GM18868 (cell line): ENCODE results near the gene HELT.
A peak's percentile ranks its signal among the peaks of the same experiment; 100 is the strongest.
"Not testable (repeated sequence)": the region's sequence is repeated elsewhere in the genome, so short reads cannot be mapped to it uniquely, and the experiment has no call there.

ENCODE experiments used
- ATAC-seq: cut with Tn5 transposase; IDR thresholded peaks from one replicate; pipeline ENCODE4 v1.9.1; 2021; ENCODE audit warnings: mild to moderate bottlenecking, moderate library complexity; ENCODE audit not compliant: unreplicated experiment

HELT gene

GRCh38 chr4:185035284-185035683, 17.0 kb downstream of the HELT start:
- no peak for ATAC-seq

GRCh38 chr4:185036019-185036418, 17.7 kb downstream of the HELT start:
- ATAC-seq, result peak; percentile 73

- no peak for ATAC-seq
Measured at GRCh38 chr4:185036842-185037241, 18.6 kb downstream of the HELT start.

GRCh38 chr4:185039508-185040273, 21.4 kb downstream of the HELT start:
- peak; percentile 75 for ATAC-seq

GRCh38 chr4:185040523-185040922, 22.2 kb downstream of the HELT start:
- no peak for ATAC-seq

- not testable (repeated sequence) for ATAC-seq
Measured at GRCh38 chr4:185050286-185050685, 32.0 kb downstream of the HELT start.

- ATAC-seq, result not testable (repeated sequence)
Measured at GRCh38 chr4:185051283-185051682, 33.0 kb downstream of the HELT start.

GRCh38 chr4:185053746-185054145, 35.5 kb downstream of the HELT start:
- no peak for ATAC-seq

DNA sequence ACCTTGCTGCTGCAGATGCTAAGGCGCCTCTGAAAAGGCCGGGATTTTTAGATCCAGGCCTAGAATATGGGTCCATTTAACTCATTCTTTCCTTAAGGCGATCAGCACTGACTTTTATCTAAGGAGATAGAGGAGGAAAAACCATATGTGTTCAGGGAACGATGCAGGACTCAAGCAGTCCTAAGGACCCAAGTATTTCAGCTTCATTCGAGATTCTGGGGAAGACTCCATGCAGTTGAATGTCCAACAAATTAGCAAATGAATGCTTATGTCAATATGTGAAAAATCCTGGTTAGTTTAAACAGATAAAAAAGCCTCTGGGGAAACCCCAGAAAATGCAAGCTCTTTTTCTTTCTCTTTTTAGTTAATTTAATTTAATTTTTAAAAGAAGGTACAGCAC, 36.0 kb downstream of the HELT start:
- no peak for ATAC-seq

DNA sequence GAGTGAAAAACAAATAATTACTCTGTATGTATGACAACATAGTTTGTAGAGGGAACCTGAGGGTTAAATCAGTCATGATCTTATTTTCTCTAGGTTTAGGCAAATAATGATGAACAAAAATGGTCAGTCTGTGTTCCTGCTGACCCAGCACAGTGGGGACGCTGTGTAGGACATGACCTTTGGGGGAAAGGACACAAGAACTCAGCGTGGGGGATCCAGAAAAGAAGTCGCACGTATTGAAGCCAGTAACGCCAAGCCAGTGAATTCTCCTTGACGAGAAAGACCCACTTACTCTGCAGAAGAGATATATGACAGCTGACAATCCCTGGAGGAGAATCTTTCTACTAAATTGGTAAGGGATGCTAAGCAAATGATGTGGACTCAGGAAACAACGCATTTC, 36.6 kb downstream of the HELT start:
- no peak for ATAC-seq

DNA sequence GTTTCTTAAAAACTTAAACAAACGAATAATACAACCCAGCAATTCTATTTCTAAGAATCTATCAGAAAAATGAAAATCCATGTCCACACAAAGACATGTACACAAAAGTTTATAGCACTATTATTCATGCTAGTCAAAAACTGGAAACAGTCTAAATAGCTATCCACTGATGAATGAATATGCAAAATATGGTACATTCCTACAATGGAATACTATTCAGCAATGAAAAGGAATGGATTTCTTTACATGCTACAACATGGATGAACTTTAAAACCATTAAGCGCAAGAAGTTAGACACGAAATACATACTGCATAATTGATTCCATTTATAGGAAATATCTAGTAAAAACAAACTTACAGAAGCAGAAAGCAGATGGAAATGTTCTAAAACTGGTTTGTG, 43.3 kb downstream of the HELT start:
- ATAC-seq, result no peak

- ATAC-seq, result no peak
Measured at GRCh38 chr4:185062606-185063005, 44.3 kb downstream of the HELT start.

DNA sequence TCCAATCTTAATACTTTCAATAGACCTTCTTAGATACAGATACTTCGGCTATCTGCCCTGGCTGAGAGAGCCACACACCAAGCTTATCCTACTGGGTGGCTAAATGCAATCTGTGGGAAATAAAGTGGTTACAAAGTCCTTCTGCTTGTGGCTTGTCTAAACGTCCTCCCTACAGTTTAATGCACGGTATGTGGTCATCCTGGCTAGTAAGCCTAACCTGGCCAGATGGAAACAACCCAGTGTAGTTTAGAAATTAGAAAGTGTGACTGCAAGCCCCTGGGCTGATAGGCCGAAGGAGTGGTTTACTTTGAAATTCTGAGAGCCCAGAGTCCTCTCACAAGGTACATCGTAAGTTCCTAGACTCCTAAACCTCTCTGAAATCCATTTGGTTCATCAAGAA, 47.9 kb downstream of the HELT start:
- no peak for ATAC-seq

DNA sequence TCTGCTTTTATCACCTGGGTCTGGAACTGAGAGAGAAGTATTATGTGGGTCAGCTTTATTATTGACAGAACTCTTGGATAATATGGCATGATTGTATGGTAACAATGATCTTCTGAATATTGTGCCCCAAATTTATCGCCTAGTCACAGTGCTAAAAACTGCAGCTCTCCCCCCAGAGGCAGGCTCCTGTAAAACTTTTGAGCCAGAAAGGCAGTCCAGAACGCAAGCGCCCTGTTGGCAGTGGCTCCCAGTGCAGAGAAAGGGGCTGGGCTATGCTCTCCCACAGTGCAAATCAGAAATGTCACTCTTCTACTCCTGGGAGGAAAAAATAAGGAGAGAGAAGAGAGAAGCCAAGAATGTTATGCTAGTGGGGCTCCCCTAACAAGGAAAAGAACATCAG, 50.5 kb downstream of the HELT start:
- ATAC-seq, result no peak
